ENCODE results near the gene VWA5B1. TPM values are rescaled to one million over a fixed set of nuclear protein-coding genes. Genes with fewer than 3 reads are reported as not detected.

Gene VWA5B1
- total RNA-seq, 2 donors from 2014 or later: 0.44 TPM; not detected in 1

DNA sequence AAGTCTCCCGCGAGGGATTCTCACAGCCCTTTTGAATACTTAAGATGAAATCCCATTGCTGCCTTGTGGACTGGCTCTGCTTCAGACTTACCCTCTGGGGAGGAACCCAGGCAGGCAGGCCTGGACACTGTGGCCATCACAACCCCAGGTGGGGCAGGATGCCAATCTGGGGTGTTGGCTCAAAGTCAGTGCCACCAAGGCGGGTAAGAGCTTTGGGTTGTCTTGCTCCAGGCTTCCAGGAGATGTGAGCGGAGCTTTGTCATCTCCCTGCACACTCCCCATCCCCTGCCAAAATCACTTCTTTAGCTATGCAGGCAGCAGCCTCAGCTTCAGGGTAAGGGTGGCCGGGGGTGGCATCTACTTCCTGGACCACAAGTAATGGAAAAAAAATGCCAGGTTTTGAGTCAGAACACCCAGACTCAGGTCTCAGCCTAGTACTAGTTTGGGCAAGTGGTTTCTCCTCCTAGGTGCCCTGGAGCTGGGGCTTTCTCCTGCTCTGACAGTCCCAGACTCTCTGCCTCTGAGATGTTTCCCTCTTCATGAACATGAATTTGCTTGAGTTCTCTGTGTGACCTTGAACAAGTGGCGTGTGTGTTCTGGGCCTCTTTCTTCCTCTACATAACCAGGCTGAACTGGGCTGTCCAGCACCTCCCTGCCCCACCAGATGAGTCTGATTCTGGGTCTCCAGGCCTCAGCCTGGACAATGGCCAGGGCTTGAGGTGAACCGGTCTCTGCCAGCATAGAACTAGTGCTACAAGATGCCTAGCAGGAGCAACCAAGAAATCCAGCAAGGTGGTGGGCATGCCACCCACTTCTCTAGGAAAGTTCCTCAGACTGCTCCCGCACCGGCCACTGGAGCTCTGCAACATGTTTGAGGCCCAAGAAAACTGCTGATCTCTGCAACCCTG lies 65.4 kb downstream of the VWA5B1 start:
- Histone ChIP-seq H3K4me1 (ENCODE audit: control insufficient read depth, insufficient read depth, low read length) (no peaks in the 10 kb centered on the region), H3K27ac (ENCODE audit: low read depth, low read length) (no peak overlapping the region), H3K4me3 (ENCODE audit: low read length) (no peak overlapping the region), H3K9me3 (ENCODE audit: control insufficient read depth, low read length) (no peaks in the 10 kb centered on the region), H3K9ac (ENCODE audit: extremely low read depth, low read length, poor library complexity, severe bottlenecking) (no peak overlapping the region), H3K36me3 (ENCODE audit: control insufficient read depth, insufficient read depth, low read length) (no peaks in the 10 kb centered on the region), H3K27me3 (ENCODE audit: control insufficient read depth, insufficient read depth, low read length, poor library complexity, severe bottlenecking) (peaks cover 39% of the 10 kb centered on the region)
- H3K4me1 Mint-ChIP-seq: no peaks in the 10 kb centered on the region
- 75 to 84% methylated on average over 7 to 9 of the region's 9 CpGs for WGBS, 2 experiments (ENCODE audit: insufficient coverage in 1 of 2, insufficient read length in 1 of 2)
- H3K36me3 Mint-ChIP-seq (ENCODE audit: low read depth): no peaks in the 10 kb centered on the region
- no peak for DNase-seq
- TF ChIP-seq, protein P1, sequence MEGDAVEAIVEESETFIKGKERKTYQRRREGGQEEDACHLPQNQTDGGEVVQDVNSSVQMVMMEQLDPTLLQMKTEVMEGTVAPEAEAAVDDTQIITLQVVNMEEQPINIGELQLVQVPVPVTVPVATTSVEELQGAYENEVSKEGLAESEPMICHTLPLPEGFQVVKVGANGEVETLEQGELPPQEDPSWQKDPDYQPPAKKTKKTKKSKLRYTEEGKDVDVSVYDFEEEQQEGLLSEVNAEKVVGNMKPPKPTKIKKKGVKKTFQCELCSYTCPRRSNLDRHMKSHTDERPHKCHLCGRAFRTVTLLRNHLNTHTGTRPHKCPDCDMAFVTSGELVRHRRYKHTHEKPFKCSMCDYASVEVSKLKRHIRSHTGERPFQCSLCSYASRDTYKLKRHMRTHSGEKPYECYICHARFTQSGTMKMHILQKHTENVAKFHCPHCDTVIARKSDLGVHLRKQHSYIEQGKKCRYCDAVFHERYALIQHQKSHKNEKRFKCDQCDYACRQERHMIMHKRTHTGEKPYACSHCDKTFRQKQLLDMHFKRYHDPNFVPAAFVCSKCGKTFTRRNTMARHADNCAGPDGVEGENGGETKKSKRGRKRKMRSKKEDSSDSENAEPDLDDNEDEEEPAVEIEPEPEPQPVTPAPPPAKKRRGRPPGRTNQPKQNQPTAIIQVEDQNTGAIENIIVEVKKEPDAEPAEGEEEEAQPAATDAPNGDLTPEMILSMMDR (conservative IDR thresholded peaks at IDR 0.05): no peak
- H3K27ac Mint-ChIP-seq: no peak overlapping the region
- peaks cover 61% of the 10 kb centered on the region for H3K27me3 Mint-ChIP-seq (ENCODE audit: insufficient read depth)
- no peak overlapping the region for H3K4me3 Mint-ChIP-seq
- no peaks in the 10 kb centered on the region for H3K9me3 Mint-ChIP-seq

DNA sequence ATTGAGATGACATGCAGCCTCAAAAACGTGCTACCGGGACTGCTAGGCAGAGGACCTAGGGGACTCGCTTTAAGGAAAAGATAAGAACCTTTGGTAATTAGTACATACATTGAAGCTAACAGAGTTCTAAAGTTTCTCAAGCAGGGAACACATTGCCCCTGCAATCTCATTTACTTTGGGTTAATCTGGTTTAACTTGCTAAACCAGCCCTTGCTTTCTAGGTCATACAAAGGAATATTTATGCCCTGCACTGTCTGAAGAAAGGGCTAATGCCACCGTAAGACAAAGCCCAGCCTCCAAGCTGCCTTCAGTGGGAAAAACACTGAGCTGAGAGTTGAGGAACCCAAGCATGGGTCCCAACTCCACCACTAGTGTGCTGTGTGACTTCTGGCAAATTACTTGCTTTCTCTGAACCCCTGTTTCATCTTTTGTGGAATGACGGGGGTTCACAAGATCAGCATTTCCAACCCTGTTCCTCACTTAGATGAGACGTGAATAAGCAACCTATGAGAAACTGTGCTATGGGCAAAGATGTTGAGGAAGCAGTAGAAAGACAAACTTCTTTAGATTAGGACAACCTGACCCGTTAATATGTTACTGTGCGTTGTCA lies 66.3 kb downstream of the VWA5B1 start:
- DNase-seq: no peak
- H3K9me3 Mint-ChIP-seq: no peaks in the 10 kb centered on the region
- H3K27me3 Mint-ChIP-seq (ENCODE audit: insufficient read depth): peaks cover 69% of the 10 kb centered on the region

DNA sequence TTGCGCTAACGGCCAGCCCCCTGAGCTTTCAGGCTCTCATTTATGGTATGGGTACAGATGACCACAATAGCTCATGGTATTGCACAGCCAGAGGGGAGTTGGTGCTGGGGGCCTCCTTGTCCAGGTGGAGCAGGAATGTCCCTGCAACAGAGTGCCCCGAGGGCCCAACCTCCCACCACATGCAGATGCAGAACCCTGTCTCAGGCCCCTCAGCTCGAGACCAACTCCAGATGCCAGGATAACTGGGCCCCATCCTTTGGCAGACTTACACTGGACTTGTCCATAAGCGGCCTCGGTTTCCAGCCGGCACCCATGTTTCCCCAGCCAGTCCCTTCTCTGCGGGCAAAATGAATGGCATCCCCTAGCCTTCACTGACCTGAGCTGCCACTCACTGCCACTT lies 67.1 kb downstream of the VWA5B1 start:
- Mint-ChIP-seq H3K36me3 (ENCODE audit: low read depth) (no peaks in the 10 kb centered on the region), H3K4me1 (no peaks in the 10 kb centered on the region), H3K27me3 (ENCODE audit: insufficient read depth) (peaks cover 76% of the 10 kb centered on the region), H3K9me3 (no peaks in the 10 kb centered on the region), H3K4me3 (no peak overlapping the region), H3K27ac (no peak overlapping the region)
- DNase-seq: no peak
- Histone ChIP-seq H3K36me3 (ENCODE audit: control insufficient read depth, insufficient read depth, low read length) (no peaks in the 10 kb centered on the region), H3K27ac (ENCODE audit: low read depth, low read length) (no peak overlapping the region), H3K9ac (ENCODE audit: extremely low read depth, low read length, poor library complexity, severe bottlenecking) (no peak overlapping the region), H3K27me3 (ENCODE audit: control insufficient read depth, insufficient read depth, low read length, poor library complexity, severe bottlenecking) (peaks cover 52% of the 10 kb centered on the region), H3K4me1 (ENCODE audit: control insufficient read depth, insufficient read depth, low read length) (no peaks in the 10 kb centered on the region), H3K4me3 (ENCODE audit: low read length) (no peak overlapping the region), H3K9me3 (ENCODE audit: control insufficient read depth, low read length) (no peaks in the 10 kb centered on the region)
- TF ChIP-seq, protein P1 (conservative IDR thresholded peaks at IDR 0.05): no peak
- 87 to 89% methylated on average over 8 of the region's 8 CpGs for WGBS, 2 experiments (ENCODE audit: insufficient coverage in 1 of 2, insufficient read length in 1 of 2)

More for the DNA sequence above, 66.3 kb downstream of the VWA5B1 start:
- 91 to 96% methylated on average over 8 of the region's 8 CpGs for WGBS, 2 experiments (ENCODE audit: insufficient coverage in 1 of 2, insufficient read length in 1 of 2)
- Histone ChIP-seq H3K4me1 (ENCODE audit: control insufficient read depth, insufficient read depth, low read length) (no peaks in the 10 kb centered on the region), H3K27ac (ENCODE audit: low read depth, low read length) (no peak overlapping the region), H3K36me3 (ENCODE audit: control insufficient read depth, insufficient read depth, low read length) (no peaks in the 10 kb centered on the region), H3K4me3 (ENCODE audit: low read length) (no peak overlapping the region), H3K9ac (ENCODE audit: extremely low read depth, low read length, poor library complexity, severe bottlenecking) (no peak overlapping the region), H3K9me3 (ENCODE audit: control insufficient read depth, low read length) (no peaks in the 10 kb centered on the region), H3K27me3 (ENCODE audit: control insufficient read depth, insufficient read depth, low read length, poor library complexity, severe bottlenecking) (peaks cover 46% of the 10 kb centered on the region)
- TF ChIP-seq, protein P1 (conservative IDR thresholded peaks at IDR 0.05): no peak
- Mint-ChIP-seq H3K27ac (no peak overlapping the region), H3K36me3 (ENCODE audit: low read depth) (no peaks in the 10 kb centered on the region), H3K4me1 (no peaks in the 10 kb centered on the region), H3K4me3 (no peak overlapping the region)
